Measurements from ENCODE around the gene PIK3CD.
"Not testable (repeated sequence)": the region's sequence is repeated elsewhere in the genome, so short reads cannot be mapped to it uniquely, and the experiment has no call there.

PIK3CD gene

GRCh38 chr1:9689971-9690381 is 38.4 kb downstream of the PIK3CD start:
- DNase-seq = peak; percentile 23

DNA sequence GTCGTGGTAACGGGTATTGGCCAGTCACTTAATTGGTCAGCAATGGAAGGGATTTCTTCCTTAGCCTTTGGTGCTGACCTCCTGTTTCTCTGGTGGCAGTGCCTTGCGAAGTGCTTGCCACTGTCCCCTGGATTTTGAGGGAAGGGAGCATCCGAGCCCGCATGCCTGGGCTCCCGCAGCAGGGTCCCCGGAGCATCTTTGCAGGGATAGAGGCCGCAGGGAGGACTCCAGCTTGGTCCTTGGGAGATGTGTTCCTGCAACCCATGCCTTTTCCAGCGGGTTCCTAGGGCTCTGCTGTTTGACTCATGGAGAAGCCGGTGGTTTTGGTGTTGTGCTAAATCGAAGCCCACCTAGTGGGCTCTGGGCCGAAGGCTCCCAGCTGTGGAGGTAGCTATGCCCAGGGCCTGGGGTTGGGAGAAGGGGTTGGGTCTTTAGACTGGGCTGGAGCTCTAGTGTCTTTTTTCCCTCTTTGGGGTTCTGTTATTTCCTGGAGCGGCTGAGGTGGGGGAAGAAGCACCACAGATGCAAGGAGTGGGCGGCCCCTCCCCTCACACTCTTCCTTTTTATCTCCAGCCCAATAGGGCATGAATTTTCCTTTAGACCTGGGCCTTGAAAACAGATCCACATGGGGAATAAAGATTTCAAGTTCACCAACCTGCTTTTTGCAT is 39.0 kb downstream of the PIK3CD start:
- no peak for DNase-seq

GRCh38 chr1:9691108-9691445 is 39.5 kb downstream of the PIK3CD start:
- DNase-seq = no peak

DNA sequence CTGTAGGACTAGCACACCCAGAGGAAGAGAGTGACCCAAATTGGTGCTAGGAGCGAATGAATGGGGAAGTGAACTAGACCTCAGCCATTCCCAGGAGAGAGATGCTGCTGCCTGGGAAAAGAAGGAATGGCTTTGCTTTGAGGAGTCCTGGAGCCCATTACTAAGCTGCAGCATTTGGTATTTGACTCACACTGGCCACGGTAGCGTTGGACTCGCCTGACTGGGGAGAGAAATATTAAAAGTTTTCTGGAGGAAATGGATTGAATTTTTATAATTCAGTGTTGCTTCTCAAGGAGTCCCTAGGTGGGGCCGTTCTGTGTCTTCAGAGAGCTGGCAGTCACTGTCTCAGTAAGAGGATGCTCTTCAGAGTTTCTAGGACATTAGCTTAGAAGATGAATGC is 40.2 kb downstream of the PIK3CD start:
- no peak for DNase-seq

GRCh38 chr1:9696793-9697192 is 45.3 kb downstream of the PIK3CD start:
- DNase-seq = no peak

- DNase-seq = no peak
These were observed 47.8 kb downstream of the PIK3CD start for GRCh38 chr1:9699361-9699760.

- no peak for DNase-seq
These were observed 48.8 kb downstream of the PIK3CD start for GRCh38 chr1:9700340-9700739.

DNA sequence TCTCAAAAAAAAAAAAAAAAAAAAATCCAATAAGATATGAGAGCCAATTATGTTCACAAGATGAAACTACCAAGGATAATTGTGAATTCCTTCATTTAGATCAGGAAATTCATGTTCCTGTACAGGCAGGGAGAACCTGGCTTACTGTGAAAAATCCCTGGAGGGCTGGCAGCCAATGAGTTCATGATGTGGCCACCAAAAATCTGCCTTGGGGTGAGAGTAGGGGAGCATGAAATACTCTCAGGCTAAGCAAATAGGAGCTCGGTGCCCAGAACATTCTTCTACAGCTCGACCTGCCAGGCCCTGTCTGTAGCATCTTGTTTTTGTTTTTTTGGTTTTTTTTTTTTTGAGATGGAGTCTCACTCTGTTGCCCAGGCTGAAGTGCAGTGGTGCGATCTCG is 50.1 kb downstream of the PIK3CD start:
- no peak for DNase-seq

DNA sequence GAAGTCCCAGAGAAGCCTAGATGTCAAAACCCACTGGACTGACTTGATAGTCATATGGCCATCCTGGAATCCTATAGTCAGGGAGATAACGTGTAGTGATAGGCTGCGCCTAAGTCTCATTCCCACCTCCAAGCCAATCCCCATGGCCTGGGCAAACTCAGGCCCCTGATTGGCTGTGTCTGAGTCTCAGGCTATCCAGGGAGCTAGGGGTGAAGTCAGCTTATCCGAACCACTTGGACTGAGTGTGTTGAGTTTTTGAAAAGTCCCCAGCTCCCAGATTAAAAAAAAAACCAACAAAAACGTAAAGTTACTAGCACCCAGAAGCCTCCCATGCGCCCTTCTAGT is 51.6 kb downstream of the PIK3CD start:
- no peak for DNase-seq

- no peak for DNase-seq
These were observed 52.1 kb downstream of the PIK3CD start for GRCh38 chr1:9703681-9704080.

GRCh38 chr1:9705337-9706093 is 54.0 kb downstream of the PIK3CD start:
- DNase-seq = no peak

- no peak for DNase-seq
These were observed 54.6 kb downstream of the PIK3CD start for GRCh38 chr1:9706178-9706577.

- DNase-seq = no peak
These were observed 58.5 kb downstream of the PIK3CD start for GRCh38 chr1:9710037-9710436.

DNA sequence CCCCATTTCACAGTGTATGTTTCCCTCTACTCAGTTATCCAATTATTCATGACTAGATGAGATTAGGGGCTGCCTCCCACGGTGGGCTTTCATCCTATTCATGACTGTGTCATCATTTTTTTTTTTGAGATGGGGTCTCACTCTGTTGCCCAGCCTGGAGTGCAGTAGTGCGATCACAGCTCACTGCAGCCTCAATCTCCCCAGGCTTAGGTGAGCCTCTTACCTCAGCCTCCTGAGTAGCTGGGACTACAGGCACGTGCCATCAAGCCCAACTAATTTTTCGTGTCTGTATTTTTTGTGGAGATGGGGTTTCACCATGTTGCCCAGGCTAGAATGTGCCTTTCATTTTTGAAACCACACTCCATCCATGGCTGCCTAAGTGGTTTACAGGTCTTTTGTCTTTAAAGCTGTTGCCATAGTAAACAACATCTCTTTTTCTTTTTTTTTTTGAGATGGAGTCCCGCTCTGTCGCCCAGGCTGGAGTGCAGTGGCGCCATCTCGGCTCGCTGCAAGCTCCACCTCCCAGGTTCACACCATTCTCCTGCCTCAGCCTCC is 60.0 kb downstream of the PIK3CD start:
- no peak for DNase-seq

DNA sequence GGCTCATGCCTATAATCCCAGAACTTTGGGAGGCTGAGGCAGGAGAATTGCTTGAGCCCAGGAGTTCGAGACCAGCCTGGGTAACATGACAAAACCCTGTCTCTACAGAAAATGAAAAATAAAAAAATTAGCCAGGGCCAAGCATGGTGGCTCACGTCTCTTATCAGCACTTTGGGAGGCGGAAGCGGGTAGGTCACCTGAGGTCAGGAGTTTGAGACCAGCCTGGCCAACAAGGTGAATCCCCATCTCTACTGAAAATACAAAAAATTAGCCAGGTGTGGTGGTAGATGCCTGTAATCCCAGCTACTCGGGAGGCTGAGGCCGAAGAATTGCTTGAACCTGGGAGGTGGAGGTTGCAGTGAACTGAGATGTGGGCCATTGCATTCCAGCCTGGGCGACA is 61.2 kb downstream of the PIK3CD start:
- not testable (repeated sequence) for DNase-seq

- DNase-seq = no peak
These were observed 62.8 kb downstream of the PIK3CD start for GRCh38 chr1:9714257-9714718.

DNA sequence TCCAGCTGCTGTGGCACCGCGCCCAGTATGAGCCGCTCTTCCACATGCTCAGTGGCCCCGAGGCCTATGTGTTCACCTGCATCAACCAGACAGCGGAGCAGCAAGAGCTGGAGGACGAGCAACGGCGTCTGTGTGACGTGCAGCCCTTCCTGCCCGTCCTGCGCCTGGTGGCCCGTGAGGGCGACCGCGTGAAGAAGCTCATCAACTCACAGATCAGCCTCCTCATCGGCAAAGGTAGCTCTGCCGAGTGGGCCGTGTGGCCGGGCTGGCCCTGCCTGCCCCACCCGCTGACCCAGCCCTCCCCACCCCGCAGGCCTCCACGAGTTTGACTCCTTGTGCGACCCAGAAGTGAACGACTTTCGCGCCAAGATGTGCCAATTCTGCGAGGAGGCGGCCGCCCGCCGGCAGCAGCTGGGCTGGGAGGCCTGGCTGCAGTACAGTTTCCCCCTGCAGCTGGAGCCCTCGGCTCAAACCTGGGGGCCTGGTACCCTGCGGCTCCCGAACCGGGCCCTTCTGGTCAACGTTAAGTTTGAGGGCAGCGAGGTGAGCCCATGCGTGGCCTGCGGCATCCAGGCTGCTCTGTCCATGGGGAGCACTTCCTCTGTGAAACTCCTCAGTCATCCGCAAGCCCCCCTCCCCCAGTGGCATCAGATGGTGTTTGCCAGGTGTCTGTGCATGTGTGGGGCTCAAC is 64.2 kb downstream of the PIK3CD start:
- peak; percentile 42 for DNase-seq

DNA sequence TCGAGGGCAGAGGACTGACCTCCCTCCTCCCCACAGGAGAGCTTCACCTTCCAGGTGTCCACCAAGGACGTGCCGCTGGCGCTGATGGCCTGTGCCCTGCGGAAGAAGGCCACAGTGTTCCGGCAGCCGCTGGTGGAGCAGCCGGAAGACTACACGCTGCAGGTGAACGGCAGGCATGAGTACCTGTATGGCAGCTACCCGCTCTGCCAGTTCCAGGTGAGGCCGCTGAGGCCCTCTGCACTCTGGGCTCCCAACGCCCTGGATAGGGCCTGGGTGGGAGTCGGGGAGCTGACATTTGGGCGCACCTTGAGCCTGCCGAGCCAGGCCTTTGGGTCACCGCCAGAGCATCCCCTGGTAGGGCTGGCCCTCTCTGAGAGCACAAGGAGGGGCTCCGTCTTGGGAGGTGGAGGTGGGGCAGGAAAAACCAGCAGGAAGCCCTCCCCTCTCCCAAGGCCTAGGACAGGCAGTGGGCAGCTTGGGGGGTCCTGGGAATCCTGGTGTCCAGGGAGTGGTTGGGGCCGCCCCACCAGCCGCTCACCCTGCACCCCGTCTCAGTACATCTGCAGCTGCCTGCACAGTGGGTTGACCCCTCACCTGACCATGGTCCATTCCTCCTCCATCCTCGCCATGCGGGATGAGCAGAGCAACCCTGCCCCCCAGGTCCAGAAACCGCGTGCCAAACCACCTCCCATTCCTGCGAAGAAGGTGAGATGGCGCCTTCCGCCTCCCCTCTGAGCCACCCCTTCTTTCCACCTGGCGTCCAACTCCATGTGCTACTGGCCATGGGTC is 65.1 kb downstream of the PIK3CD start:
- no peak for DNase-seq

DNA sequence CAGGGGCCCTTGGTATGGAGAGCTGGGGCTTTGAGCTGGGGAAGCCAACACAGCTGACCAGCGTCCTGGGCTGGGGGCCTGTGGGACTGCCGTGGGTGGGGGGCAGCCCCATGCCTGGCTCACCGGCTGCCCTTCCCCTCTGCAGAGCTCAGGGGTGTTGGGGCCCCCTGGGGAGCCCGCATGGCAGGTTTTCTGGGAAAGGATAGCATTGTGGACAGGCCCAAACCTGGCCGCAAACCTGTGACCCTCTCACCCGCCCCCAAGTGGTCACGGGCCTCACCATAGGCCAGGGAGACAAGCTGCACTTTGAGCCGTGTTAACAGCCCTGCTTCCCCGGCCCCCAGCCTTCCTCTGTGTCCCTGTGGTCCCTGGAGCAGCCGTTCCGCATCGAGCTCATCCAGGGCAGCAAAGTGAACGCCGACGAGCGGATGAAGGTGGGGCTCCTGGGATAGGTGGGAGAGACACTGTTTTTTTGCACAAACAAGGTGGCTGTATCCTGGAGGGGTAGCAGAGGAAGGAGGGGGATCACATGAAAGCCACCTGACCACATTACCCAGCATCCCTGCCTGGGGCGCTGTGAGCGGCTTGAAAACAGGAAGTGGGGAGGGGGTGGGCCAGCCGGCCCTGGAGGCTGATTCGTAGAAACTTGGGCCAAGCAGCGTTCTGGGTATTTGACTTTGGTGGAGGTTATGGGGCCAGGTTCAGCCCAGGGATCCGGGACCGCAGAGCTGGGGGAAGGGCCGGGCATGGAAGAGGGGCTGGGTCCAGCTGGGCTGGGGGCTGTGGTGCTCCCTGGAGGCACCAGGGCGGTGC is 65.9 kb downstream of the PIK3CD start:
- peak; percentile 76 for DNase-seq

DNA sequence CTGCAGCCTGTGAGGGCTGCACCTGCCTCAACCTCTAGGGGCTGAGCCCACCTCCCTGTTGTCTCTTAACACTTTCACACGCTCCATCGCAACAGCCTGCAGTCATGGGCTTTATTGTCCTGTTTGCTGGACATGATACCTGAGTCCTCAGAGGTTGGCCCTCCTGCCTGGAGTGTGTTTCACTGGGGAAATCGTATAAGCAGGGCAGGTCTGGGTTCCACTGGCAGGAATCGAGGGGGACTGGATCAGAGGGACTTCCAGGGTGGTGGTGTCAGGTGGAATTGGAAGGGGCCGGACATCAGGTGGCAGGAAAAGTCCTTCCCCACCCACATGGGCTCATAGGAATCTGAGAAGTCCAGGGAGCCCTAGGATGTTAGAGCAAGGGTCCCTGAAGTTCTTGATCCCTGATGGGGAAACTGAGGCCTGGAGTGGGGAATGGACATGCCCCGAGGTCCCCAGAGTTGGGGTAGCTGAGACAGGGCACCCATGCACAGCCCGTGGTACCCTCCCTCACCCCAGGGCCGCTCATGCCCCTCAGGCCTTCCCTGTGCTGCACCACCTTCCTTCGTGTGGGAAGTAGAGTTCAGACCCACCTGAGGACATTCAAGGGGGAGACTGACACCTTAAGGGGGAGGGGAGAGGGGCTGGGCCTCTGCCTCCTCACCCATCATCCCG is 66.6 kb downstream of the PIK3CD start:
- DNase-seq = no peak

DNA sequence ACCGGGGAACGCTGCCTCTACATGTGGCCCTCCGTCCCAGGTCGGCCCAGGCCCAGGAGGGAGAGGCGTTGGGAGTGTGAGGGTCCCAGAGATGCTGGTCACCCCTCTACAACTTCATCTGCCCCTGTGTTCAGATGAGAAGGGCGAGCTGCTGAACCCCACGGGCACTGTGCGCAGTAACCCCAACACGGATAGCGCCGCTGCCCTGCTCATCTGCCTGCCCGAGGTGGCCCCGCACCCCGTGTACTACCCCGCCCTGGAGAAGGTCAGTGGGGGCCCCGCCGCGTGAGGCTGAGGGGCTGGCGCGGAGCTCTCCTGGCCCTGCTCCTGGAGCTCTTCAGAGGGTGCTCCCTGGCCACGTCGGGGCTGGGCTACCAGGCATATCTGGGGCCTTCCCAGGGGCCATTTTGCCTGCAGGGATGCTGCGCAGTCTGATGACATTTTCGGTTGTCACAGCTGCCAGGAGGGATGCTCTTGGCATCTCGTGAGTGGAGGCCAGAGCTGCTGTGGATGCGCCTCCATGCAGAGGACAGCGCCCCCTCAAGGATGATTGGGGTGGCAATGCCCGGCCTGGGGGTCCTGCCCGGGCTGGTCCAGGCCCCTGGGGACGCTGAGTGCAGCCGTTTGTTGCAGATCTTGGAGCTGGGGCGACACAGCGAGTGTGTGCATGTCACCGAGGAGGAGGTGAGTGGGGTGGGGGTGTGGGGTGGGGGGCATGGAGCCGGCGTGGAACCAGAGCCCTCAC is 68.6 kb downstream of the PIK3CD start:
- DNase-seq = no peak

Data from stimulated activated CD4-positive, alpha-beta T cell treated with anti-CD3 and anti-CD28 coated beads, Interleukin-4, amount 100 ng/mL, for 1 hour (primary cell).